ENCODE measurements around the gene MAGOH.

DNA sequence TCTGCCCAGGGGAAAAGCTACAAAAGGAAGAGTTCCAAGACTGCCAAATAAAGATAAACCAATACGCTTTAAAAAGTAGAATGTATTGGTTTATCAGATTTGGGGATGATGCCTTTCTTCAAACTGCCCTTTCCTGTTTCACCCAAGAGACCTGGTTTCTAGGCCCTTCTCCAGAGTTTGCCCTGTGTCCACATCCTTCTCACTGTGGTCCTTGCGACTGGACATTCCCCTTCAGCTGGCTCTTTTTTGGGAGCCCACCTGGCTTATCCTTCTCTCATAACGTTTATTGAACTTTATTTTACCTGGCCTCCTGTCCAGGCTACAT, 17.4 kb downstream of the MAGOH start:
- TF ChIP-seq, protein P1, sequence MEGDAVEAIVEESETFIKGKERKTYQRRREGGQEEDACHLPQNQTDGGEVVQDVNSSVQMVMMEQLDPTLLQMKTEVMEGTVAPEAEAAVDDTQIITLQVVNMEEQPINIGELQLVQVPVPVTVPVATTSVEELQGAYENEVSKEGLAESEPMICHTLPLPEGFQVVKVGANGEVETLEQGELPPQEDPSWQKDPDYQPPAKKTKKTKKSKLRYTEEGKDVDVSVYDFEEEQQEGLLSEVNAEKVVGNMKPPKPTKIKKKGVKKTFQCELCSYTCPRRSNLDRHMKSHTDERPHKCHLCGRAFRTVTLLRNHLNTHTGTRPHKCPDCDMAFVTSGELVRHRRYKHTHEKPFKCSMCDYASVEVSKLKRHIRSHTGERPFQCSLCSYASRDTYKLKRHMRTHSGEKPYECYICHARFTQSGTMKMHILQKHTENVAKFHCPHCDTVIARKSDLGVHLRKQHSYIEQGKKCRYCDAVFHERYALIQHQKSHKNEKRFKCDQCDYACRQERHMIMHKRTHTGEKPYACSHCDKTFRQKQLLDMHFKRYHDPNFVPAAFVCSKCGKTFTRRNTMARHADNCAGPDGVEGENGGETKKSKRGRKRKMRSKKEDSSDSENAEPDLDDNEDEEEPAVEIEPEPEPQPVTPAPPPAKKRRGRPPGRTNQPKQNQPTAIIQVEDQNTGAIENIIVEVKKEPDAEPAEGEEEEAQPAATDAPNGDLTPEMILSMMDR (IDR thresholded peaks at IDR 0.05): no peak
- no peak for TF ChIP-seq POLR2A (IDR thresholded peaks at IDR 0.05)

All from stomach (tissue), 4 donors.